Left forelimb (tissue), 1 donor: Measurements from ENCODE around the gene NHSL1.

Experiments used
- DNase-seq: peaks from one replicate; pipeline ENCODE4 v3.0.0-alpha.2; 2018; ENCODE audit warnings: low spot score

NHSL1 gene

DNA sequence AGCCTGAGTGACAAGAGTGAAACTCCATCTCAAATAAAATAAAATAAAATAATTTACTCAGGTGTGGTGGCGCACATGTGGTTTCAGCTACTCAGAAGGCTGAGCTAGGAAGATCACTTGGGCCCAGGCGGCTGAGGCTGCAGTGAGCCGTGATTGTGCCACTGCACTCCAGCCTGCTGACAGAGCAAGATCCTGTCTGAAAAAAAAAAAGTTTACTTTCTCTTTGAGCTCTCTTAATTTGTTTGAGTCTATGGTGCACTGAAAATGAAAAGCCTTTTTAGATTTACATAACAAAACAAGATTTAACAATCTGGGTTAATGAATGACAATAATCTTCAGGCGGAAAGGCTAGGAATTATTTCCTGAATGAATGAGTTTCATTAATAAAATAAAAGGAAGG lies 23.3 kb upstream of the NHSL1 start:
- no peak for DNase-seq

- no peak for DNase-seq
These were observed 22.5 kb upstream of the NHSL1 start for GRCh38 chr6:138521790-138522189.

- DNase-seq, result no peak
These were observed 21.2 kb upstream of the NHSL1 start for GRCh38 chr6:138520463-138520862.

DNA sequence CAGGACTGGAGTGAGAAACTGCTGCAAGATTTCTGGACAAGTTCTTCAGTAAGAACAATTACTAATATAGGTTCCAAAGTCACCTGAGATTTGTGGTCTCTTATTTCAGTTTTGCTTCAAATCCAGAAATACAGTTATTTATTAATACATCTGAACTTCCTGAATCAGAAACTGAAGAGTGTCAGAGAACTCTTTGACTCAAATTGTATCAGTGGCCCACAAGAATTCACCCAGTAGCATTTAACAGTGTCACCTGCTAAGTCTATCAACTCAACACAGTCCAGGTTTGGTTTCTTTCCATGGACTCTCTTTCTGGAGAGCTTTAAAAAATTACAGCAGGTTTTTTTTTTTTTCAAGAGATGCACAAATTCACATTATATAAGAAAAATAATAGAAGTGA lies 18.8 kb upstream of the NHSL1 start:
- no peak for DNase-seq

GRCh38 chr6:138517635-138518034 lies 18.3 kb upstream of the NHSL1 start:
- no peak for DNase-seq

DNA sequence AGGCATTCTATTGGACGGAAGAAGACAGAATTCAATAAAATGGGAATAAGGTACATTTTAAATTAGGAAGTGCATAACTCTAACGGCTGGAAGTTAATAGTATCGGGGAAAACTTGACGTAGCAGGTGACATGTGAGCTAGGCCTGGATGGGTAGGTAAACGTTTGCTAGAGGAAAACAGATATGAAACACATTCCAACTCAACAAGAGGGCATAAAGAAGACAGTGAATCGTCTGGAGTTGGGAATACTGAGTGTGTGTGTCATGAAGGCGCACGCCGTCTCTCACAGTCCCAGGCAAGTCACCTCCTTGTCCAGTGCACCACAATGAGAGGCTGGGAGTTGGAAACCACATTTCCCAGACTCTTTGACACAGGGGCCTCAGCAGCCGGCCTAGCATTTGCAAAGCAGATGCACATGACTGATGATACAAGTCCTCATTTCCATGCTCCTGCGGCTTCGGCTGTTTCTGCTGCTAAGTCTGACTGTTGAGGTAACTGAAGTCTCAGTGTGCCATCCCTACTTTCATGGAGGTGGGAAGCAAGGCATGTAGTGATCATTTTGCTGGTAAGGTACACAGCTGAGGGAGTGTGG lies 16.5 kb upstream of the NHSL1 start:
- DNase-seq, result no peak

DNA sequence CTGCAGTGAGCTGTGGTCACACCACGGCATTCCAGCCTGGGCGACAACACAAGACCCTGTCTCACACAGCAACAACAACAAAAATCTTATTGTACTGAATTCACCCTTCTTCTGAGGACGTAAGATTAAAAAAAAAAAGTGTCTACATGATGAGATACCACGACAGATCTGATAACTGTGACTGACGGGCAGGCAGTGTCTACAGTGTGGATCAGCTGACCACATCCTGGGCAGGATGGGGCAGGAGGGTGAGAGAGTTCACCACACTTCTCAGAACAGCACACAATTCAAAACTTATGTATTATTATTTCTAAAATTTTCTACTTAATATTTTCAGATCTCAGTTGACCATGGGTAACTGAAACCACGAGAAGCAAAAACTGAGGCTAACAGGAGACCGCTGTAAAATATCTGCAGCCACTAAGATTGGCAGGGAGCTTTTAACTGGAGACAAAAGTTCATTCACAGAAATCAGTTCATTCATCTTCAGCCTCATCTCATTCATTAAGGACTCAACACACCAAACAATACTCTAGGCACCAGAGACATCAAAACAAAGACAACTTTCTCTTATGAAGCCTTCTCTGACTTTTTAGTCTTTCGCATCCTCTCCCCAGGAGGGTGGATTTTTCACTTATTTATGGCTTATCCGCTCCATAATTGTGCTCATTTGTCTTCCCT lies 15.7 kb upstream of the NHSL1 start:
- DNase-seq, result no peak

- no peak for DNase-seq
These were observed 13.3 kb upstream of the NHSL1 start for GRCh38 chr6:138512609-138513008.

GRCh38 chr6:138510093-138510492 lies 10.8 kb upstream of the NHSL1 start:
- DNase-seq, result no peak

- DNase-seq, result no peak
These were observed 10.1 kb upstream of the NHSL1 start for GRCh38 chr6:138509371-138509770.

DNA sequence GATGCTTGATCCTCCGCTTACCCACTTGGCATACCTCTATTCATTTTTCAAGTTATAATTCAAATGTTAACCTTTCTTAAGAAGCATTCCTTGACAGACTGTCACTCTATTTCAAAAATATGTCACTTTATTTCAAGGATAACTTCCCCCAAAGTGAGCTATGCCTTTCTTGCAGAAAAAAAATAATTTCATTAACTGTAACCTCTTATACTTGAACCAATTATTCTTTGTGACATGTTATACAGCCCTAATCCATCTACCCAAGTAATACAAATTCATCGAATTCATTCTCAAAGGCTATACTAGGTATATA lies 9.3 kb upstream of the NHSL1 start:
- no peak for DNase-seq

- DNase-seq, result no peak
These were observed 8.8 kb upstream of the NHSL1 start for GRCh38 chr6:138507977-138508675.

- no peak for DNase-seq
These were observed 5.7 kb upstream of the NHSL1 start for GRCh38 chr6:138504764-138505689.

DNA sequence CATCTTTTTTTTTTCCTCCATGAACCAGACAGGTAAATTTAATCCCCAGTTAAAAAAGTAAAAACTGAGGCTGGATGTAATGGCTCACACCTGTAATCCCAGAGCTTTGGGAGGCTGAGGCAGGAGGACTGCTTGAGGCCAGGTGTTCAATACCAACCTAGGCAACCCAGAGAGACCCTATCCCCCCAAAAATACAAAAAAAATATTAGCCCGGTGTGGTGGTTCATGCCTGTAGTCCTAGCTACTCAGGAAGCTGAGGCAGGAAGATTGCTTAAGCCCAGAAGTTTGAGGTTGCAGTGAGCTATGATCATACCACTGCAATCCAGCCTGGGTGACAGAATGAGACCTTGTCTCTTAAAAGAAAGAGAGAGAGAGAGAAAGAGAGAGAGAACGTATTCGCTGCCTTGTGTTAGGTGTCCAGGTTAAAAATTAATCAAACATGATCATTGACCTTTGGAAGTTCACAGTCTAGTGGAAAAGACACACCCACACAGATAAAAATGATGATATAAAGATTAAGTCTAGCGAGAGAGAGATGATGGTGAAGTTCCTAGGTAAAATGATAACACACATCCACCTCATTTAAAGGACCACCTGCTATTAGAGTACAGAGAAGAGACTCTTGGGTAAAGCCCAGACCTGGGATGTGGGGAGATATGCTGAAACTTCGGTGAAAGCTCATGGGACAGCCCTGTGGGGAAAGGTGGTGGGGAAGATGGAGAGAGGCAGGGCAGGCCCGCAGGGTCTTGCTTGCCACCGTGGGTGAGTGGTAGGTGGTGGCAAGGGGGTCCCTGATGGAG lies 4.8 kb upstream of the NHSL1 start:
- DNase-seq, result no peak

DNA sequence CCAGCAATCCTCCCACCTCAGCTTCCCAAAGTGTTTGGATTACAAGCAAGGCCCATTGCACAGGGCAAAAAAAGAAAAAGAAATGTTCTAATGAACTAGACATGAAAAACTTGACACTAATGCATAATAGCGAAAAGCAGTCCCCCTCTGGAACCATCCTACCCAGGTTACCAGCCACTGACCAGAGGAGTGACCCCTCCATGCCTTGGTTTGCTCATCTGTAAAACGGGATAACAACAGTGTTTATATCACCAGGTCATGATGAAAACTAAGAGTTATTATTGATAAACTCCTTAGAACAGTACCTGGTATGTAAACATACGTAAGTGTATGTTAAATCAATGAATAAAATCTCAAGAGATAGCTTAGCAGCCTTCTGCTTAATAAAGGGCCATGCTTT lies 3.3 kb upstream of the NHSL1 start:
- no peak for DNase-seq

DNA sequence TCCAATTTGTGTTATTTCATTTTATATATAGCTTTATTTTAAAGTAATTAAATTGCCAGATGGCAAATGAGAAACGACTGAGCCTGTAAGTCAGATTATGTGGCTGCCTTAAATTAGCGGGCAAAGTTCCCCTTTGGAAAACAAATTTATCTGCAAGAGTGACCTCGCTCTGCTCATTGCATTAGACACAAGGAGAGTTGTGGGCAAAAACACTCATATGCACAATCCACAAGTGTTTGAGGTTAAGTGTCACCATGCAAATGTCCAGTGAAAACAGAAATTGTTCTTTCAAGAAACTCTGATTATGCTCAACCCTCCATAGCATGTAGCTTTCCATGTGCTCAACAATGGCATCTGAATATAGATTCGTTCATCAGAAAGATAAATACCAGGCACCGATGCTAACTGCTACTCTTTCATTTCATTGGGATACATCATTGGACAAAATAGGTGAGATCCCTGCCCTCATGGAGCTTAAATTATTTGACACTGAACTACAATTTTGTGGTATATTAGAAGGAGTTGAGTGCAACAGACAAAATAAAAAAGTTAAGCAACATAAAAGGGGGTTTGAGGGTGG lies 1.7 kb upstream of the NHSL1 start:
- DNase-seq, result no peak

GRCh38 chr6:138500045-138500665 lies 861 bp upstream of the NHSL1 start:
- no peak for DNase-seq

DNA sequence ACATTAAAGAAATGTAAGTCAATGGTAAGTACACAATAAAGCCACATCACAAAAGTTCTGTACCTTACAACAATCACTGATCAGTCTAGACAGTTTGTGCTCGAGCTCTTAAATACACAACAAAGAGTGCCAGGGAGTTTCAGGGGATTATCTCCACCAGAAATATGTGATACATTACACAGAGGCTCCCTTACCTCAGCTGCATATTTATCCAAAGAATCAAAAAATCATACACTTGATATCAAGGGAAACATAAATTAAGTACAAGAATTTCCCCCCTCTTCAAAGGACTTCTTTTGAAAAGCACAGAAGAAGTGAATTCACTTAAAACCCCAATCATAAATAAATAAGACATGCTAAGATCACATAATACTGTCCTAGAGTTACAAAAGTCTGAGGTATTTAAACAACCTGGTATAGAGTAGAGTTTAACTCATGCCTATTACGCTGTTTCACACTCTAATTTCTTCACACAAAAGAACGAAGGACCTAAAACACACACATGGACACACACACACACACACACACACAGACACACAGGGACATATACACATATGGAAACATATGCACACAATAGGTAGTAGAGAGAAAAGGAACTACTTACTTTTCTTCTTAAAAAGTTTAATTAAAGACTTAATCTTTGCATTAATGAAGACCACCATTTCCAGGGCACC lies 528 bp downstream of the NHSL1 start:
- no peak for DNase-seq

DNA sequence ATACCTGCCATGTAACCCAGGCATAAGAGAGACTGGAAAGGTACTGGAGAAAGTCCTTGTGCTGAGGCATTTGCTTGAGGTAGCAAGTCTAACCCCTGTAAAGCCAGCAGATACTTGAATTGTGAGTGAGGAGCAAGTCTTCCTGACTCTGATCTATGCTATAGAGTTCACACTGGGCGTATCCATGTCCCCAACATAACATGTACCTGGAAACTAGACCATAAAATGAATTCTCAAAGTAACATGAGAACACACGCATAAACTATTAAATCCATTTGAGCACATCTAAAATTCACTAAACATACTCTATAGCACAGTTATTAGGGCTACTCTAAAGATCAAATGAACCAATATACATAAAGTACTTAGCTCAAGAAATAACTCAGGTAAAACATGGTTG lies 2.0 kb downstream of the NHSL1 start:
- DNase-seq, result no peak

DNA sequence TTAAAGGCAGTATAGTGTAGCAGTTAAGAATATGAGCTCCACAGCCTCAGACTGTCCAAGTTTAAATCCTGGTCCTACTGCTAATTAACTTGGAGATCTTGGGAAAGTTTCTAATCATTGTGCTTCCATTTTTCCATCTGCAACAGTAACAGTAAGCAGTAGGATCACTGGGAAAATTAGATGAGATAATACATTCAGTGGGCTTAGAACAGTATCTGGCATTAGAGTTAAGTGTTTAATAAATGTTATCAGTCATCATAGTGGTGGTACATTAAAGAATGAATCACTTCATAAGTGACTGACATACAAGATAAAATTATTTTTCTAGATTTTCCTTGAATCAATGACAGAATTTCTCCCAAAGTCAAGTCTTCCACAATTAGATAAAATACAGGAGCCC lies 5.0 kb downstream of the NHSL1 start:
- DNase-seq, result no peak
